Mesodermal cell (in vitro differentiated cells): ENCODE results near the gene DOK7.

Experiments
- H3K27ac ChIP-seq: 2 replicates; pipeline ENCODE4 v1.7.0; 2013; ENCODE audit warnings: mild to moderate bottlenecking, low read depth, low read length, moderate library complexity; ENCODE audit not compliant: severe bottlenecking
- H3K36me3 ChIP-seq: 2 replicates; pipeline ENCODE4 v1.7.1; 2013; ENCODE audit warnings: mild to moderate bottlenecking, low read length, moderate library complexity; ENCODE audit not compliant: control insufficient read depth, insufficient read depth
- H3K4me1 ChIP-seq: one replicate; pipeline ENCODE4 v1.7.1; 2013; ENCODE audit warnings: mild to moderate bottlenecking, low read length; ENCODE audit not compliant: insufficient read depth, control insufficient read depth, poor library complexity, severe bottlenecking
- H3K4me3 ChIP-seq: 2 replicates; pipeline ENCODE4 v1.7.0; 2013; ENCODE audit warnings: low read length, control low read depth, mild to moderate bottlenecking; ENCODE audit not compliant: insufficient read depth, poor library complexity, severe bottlenecking; ENCODE audit errors: extremely low read depth
- H3K9me3 ChIP-seq: 2 replicates; pipeline ENCODE4 v1.7.1; 2013; ENCODE audit warnings: mild to moderate bottlenecking, low read length, moderate library complexity; ENCODE audit not compliant: control insufficient read depth
- WGBS, 2 experiments: methylation state at CpG; one replicate each; pipeline ENCODE4 v1.1.5; 2013; ENCODE audit warnings: missing lambda C conversion rate in 2 of 2; ENCODE audit not compliant: insufficient coverage in 2 of 2; 5-methylcytosine and 5-hydroxymethylcytosine counted together

DOK7 gene

DNA sequence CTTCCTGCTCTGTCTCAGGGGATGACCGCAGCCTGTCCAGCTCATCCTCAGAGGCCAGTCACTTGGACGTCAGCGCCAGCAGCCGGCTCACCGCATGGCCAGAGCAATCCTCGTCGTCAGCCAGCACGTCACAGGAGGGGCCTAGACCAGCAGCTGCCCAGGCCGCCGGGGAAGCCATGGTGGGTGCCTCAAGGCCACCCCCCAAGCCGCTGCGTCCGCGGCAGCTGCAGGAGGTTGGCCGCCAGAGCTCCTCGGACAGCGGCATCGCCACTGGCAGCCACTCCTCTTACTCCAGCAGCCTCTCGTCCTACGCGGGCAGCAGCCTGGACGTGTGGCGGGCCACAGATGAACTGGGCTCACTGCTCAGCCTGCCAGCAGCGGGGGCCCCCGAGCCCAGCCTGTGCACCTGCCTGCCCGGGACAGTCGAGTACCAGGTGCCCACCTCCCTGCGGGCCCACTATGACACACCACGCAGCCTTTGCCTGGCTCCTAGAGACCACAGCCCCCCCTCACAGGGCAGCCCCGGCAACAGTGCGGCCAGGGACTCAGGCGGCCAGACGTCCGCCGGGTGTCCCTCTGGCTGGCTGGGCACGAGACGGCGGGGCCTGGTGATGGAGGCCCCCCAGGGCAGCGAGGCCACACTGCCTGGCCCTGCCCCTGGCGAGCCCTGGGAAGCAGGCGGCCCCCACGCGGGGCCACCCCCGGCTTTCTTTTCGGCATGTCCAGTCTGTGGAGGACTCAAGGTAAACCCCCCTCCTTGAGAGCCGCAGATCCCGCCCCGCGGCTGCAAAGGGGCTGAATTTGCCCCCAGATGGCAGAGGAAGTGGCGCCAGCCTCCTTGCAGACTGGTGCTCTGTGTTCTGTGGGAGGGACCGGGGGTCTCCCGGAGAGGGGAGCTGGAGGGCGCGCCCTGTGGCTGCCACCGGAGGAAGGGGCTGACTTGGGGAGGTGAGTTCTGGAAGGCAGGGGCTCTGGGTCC lies 29.9 kb downstream of the DOK7 start:
- Histone ChIP-seq H3K36me3 (no peaks in the 10 kb centered on the region), H3K4me3 (no peak overlapping the region), H3K27ac (no peak overlapping the region), H3K4me1 (peaks cover 16% of the 10 kb centered on the region), H3K9me3 (no peaks in the 10 kb centered on the region)
- 89% methylated on average over 35 to 55 of the region's 55 CpGs for WGBS, 2 experiments

DNA sequence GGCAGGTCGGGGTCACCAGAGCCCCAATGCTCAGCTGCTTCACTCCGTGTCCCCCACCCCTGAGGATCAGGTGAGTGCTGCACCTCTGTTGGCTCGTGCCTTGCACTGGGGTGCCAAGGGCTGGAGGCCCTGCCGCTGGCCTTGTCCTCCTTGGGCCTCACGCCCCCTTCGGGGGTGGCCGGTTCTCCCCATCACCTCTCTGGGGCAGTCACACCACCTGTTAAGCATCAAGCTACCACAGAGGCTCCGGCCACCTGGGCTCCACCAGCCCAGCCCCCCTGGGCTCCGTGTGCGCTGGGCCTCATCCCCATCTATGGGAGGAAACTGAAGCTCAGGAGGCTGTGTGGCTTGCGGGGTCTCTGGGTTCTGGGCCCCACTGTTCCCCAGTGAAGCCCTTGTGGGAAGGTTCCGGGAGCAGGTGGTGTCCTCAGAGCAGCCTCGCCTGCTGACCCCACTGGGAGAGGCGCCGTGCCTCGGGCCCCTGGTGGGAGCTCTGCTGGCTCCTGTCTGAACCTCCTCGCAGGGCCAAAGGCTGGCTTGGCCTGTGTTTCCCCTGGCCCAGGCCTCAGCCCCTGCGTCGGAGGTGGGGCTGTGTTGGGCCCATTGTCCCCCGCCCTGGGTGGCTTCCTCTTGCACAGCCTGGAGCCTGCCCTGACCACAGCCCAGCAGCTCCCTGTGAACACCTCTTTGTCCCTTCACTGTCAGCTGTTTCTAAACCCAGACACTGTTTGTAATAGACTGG lies 30.8 kb downstream of the DOK7 start:
- Histone ChIP-seq H3K4me3 (no peak overlapping the region), H3K36me3 (no peaks in the 10 kb centered on the region), H3K27ac (no peak overlapping the region), H3K4me1 (peaks cover 16% of the 10 kb centered on the region), H3K9me3 (no peaks in the 10 kb centered on the region)
- WGBS, 2 experiments: 77 to 78% methylated on average over 19 to 20 of the region's 20 CpGs

GRCh38 chr4:3494462-3494871 lies 31.4 kb downstream of the DOK7 start:
- no peaks in the 10 kb centered on the region for H3K36me3 ChIP-seq
- peaks cover 16% of the 10 kb centered on the region for H3K4me1 ChIP-seq
- no peak overlapping the region for H3K27ac ChIP-seq
- 57 to 71% methylated on average over 9 to 14 of the region's 15 CpGs for WGBS, 2 experiments
- no peak overlapping the region for H3K4me3 ChIP-seq
- H3K9me3 ChIP-seq: no peaks in the 10 kb centered on the region

DNA sequence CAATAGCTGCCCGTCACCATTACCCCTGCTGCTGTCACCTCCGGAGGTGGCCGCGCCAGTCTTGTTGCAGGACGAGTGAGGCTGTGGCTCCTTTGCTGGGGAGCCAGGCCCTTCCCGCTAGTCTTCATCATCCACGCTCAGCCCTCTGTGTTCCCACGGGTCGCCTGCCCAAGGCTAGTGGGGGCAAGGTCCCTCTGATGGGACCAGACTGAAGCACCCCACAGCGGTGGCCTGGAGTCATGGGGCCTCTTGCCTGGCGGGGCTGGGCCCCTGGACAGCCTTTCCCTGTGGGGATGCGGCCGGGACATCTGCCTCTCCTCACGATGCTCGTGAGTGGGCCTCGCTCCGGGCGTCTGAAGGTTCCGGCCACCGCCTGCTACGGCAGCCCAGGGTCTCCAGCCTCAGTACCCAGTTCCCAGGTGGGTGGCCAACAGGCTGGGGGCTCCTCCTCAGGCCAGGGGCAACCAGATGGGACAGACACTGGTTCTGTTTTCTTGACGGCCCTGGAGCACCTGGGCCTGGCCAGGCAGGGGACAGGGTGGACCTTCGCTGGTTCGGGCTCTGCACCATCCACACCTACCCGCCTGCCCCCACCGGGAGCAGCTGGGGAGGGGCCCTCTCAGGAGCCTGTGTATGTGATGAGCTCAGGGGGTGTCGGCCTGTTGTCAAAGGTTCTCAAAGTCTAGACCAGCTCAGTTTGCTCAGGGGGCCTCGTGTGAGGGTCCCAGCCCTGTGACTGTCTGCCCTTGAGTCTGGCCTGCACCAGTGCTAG lies 32.3 kb downstream of the DOK7 start:
- Histone ChIP-seq H3K4me3 (no peak overlapping the region), H3K9me3 (no peaks in the 10 kb centered on the region), H3K36me3 (peaks cover 4% of the 10 kb centered on the region), H3K27ac (no peak overlapping the region), H3K4me1 (peaks cover 16% of the 10 kb centered on the region)
- WGBS, 2 experiments: 94 to 95% methylated on average over 26 of the region's 28 CpGs

GRCh38 chr4:3496021-3496420 lies 32.9 kb downstream of the DOK7 start:
- Histone ChIP-seq H3K27ac (no peak overlapping the region), H3K36me3 (peaks cover 4% of the 10 kb centered on the region), H3K4me3 (no peak overlapping the region), H3K4me1 (peaks cover 16% of the 10 kb centered on the region), H3K9me3 (no peaks in the 10 kb centered on the region)
- 86 to 92% methylated on average over 10 to 14 of the region's 14 CpGs for WGBS, 2 experiments

GRCh38 chr4:3497095-3497494 lies 34.0 kb downstream of the DOK7 start:
- H3K27ac ChIP-seq: no peak overlapping the region
- H3K36me3 ChIP-seq: peaks cover 6% of the 10 kb centered on the region
- H3K9me3 ChIP-seq: no peaks in the 10 kb centered on the region
- H3K4me3 ChIP-seq: no peak overlapping the region
- H3K4me1 ChIP-seq: peaks cover 14% of the 10 kb centered on the region
- WGBS, 2 experiments: 91 to 93% methylated on average over 3 to 6 of the region's 6 CpGs

DNA sequence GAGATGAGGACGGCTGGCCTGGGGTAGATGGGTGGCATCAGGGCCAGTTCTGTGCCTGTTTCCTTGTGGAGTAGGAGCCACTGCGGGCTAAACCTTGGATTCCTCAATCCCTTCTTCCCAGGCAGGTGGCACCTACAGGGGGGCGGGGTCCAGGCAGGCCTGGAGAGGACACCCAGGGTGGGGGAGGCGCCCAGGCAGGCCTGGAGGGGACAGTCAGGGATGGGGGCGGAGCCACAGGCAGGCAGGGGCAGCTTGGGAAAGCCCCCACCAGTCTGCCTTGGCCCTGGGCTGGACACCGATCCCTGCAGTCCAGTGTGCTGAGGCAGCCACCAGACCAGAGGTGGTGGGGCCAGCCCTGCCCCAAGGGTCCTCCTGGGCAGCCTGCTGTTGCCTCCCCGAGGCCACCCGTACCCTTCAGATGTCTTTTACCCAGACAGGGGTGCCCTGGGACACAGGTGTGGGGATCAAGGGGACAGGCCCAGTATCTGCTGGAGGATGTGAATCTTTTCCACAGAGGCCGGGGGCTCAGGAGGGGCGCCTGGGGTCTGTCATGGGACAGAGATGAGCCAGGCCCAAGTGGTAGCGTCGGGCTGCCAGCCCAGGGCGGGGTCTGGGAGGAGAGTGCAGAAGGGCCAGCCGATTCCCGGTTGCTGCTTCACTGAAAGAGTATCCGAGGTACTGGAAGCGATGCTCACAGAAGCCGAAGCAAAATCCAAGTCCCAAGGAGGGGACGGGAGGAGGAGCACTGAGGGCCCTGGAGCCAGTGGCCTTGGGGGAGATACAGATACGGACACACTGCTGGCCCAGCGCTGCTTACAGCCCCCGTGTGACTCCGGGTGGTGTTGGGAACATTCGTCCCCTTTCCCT lies 34.6 kb downstream of the DOK7 start:
- H3K9me3 ChIP-seq: no peaks in the 10 kb centered on the region
- H3K4me3 ChIP-seq: no peak overlapping the region
- no peak overlapping the region for H3K27ac ChIP-seq
- peaks cover 6% of the 10 kb centered on the region for H3K36me3 ChIP-seq
- H3K4me1 ChIP-seq: peaks cover 11% of the 10 kb centered on the region
- WGBS, 2 experiments: 83 to 92% methylated on average over 20 to 21 of the region's 24 CpGs

DNA sequence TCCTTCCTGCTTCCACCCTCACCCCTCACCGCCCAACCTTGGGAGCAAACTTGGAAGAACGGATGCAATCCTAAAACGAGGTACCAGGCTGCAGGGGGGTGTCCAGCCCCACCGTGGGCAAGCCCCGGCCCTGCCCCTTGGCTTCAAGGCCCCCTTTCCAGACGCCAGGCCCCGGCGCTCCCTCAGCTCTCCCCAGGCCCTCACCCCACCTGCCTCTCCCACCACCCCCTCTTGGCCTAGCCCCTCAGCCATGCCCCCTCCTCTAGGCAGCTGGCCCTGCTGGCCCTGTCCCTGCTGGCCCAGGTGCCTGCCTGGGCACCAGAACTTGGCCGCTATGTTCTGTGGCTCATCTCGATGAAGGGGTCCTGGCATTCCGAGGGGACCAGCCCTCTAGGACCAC lies 35.3 kb downstream of the DOK7 start:
- Histone ChIP-seq H3K4me3 (no peak overlapping the region), H3K4me1 (peaks cover 11% of the 10 kb centered on the region), H3K36me3 (peaks cover 6% of the 10 kb centered on the region), H3K9me3 (no peaks in the 10 kb centered on the region), H3K27ac (no peak overlapping the region)
- WGBS, 2 experiments: 95 to 96% methylated on average over 6 to 11 of the region's 11 CpGs

GRCh38 chr4:3498901-3499510 lies 35.9 kb downstream of the DOK7 start:
- Histone ChIP-seq H3K4me1 (peaks cover 11% of the 10 kb centered on the region), H3K4me3 (no peak overlapping the region), H3K27ac (no peak overlapping the region), H3K9me3 (no peaks in the 10 kb centered on the region), H3K36me3 (peaks cover 6% of the 10 kb centered on the region)
- WGBS, 2 experiments: 90 to 91% methylated on average over 13 to 18 of the region's 20 CpGs
